NCI-H1930 (cell line): ENCODE results near the gene STK32A.

Experiments used
- DNase-seq, 2 experiments: peaks; one replicate each; lab custom pipeline; 2025; lab: John Stamatoyannopoulos, UW

Gene STK32A

DNA sequence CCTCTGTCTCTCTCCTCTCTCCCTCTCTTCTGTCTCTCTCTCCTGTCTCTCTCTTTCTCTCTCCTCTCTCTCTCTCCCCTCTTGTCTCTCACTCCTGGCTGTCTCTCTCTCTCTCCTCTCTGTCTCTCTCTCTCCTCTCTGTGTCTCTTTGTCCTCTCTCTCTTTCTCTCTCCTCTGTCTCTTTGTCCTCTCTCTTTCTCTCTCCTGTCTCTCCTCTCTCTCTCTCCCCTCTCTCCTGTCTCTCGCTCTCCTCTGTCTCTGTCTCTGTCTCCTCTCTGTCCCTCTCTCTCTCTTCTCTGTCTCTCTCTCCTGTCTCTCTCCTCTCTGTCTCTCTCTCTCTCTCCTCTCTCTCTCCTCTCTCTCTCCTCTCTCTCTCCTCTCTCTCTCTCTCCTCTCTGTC is 25.0 kb downstream of the STK32A start:
- DNase-seq = no peak

DNA sequence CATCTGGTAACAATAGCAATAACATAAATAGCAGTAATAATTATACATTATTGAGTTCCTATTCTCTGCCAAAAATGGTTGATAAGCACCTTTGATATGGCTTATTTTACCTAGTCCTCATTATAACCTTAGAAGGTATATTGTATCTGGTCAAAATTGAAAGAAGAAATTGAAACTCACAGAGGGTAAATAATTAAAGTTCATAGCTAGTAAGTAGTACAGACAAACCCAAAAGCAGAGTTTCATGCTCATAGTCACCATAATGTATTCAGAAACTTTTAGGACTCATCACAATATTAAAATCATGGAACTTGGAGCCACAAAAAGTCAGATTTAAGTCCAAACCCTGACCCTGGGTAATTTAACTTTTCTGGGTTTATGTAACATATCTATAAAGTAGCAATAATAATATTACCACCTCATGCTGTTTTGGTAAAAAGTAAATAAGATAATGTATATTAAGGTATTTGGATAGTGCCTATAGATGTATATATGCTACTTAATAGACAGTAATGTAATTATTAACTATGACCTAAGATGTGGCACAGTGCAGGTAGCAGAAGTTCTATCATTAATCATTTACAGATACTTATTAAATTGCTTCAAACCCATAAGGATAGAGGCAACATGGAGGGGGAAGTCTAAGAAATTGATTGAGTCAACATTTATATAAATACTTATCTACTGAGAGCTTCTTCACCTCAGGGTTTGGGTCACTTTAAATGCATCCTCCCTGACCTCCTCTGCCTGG is 32.4 kb downstream of the STK32A start:
- no peak for DNase-seq

GRCh38 chr5:147276497-147276896 is 41.7 kb downstream of the STK32A start:
- DNase-seq = no peak

GRCh38 chr5:147286296-147286695 is 51.5 kb downstream of the STK32A start:
- no peak for DNase-seq

DNA sequence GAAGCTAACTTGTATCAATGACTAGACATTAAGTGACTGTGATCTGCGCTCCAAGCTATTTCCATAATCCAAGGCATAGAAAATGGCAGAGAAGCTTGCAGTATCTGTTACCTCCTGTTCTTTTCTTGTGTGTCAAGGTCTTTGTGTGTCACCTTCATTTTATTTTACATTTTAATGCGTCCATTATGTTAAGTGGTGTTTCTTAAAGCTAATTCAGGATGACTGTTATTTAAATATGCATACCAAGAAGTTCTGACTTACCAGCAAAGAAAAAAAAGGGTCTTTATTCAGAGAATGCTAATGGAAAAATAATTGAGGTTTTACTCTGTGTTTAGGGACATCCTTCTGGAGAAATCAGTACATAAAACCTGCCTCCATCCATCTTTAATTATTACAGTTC is 52.3 kb downstream of the STK32A start:
- DNase-seq = no peak

DNA sequence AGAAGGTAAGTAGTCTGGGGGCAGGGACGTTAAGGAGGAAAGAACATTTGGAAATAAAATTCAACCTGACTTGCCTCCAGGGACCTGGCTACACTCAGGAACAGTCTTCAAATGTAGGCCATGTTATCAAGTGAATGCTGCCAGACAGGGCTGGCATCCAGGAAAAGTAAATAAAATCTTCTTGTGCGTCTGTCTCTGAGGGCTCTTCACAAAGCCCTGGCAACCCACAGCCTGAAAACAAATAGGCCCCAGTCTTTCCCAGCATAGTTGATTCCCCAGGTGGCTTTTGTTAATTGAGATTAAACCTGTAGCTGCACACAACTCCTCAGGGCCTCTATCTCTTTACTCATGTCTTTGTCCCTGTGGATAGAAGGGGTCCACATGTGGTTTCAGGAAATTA is 55.4 kb downstream of the STK32A start:
- DNase-seq = peak; percentile 31 to 35

DNA sequence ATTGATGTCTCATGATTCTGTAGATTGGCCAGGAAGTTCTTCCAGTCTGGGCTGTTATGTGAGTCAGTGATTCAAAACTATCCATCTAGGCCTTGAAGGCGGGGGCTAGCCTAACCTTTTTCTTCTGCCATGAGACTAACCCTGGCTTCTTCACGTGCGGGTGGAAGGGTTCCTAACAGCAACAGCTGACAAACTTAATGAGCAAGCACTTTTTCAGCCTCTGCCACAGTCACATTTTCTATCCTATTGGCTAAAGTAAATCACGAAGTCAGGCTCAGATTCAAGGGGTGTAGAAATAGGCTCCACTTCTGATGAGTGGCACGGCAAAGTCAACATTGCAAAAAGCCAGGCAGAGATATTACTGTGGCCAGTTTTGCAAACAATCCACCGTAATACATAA is 68.4 kb downstream of the STK32A start:
- no peak for DNase-seq

GRCh38 chr5:147303976-147304375 is 69.2 kb downstream of the STK32A start:
- DNase-seq = no peak

GRCh38 chr5:147305147-147305546 is 70.3 kb downstream of the STK32A start:
- DNase-seq = no peak

DNA sequence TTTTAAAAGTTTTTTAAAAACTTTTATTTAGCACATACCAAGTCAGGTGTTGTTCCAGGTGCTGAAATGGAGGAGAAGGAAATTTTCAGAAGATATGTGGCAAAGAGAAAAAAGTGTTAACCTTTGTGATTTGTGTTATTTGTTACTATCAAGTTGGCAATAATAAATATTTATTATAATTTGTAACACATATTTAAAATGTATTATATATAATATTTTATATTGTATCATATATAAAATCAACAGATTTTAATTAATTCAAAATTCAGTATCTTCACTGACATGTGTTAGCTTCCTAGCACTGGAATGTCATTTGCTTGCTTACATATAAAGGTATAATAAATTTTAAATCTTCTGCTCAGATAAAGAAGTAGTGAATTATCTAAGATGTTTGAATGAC is 71.5 kb downstream of the STK32A start:
- DNase-seq = no peak

GRCh38 chr5:147307170-147307569 is 72.3 kb downstream of the STK32A start:
- no peak for DNase-seq

GRCh38 chr5:147309621-147310020 is 74.8 kb downstream of the STK32A start:
- no peak for DNase-seq

DNA sequence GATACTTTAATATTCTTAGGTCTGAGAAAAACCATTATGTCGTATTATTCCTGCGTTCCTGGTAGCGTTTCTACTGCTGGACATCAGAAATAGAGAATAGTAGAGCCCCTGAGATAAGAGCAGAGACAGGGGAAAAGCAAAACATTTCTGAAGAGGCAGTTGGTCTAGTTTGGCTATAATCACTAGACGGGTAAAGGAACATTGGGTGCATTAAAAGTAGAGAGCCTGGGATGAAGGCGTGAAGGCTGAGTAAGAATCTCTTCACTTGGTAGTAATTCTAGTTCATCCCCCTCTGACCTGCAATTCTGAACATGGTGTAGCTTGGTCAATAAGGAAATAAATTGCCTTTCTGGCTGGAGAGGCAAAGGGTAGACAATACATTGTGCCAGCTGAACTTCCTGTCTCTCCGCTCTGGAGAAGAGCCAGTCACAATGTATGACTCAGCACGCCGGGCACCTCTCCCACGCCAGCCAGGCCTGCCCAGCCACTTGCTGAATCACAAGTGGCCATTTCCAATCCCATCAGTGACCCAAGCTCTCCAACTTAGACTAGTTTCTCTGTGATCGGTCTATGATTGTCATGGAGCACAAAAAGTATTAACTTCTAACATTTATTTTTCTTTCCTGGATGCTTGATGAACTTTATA is 75.4 kb downstream of the STK32A start:
- DNase-seq = no peak

- no peak for DNase-seq
Observed at GRCh38 chr5:147317978-147318684, 83.3 kb downstream of the STK32A start.

DNA sequence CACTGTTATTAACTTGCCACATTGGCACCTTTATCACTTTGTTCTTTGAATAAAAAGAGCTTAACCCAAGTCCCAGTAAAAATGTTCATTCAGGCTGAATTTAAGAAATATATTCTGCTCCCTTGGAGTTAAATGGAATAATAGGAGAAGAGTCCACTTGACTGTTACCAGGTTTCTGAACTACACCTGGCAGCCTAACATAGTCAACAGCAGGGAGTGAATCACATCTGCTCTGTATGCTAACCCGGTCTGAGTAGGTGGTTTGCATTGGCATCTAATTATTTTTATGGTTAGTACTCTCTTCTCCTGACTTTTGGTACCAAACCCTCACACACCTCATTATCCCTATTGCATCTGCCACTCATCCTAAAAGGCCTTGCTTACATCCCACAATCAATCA is 86.7 kb downstream of the STK32A start:
- DNase-seq = no peak

GRCh38 chr5:147327421-147327820 is 92.6 kb downstream of the STK32A start:
- DNase-seq = no peak

DNA sequence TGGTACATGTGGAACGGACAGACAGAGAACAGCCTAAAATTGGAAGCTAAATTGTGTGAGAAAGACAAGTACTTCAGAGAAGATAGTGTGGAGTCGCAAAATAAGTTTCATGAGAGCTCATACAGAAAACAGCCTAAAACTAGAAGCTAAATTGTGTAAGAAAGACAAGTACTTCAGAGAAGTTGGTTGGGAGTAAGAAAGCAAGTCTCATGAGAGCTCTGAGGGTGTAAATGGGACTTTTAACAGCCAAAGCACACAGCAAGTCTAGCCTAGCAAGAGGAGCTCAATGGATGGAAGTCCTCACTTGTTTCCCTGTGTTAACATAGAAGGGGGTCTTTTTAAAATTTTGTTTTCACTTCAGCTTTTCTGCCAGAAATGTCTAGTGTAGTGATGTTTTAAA is 93.1 kb downstream of the STK32A start:
- DNase-seq = no peak

GRCh38 chr5:147332658-147333057 is 97.8 kb downstream of the STK32A start:
- DNase-seq = peak; percentile 83 to 84

GRCh38 chr5:147336876-147337275 is 102.0 kb downstream of the STK32A start:
- no peak for DNase-seq

DNA sequence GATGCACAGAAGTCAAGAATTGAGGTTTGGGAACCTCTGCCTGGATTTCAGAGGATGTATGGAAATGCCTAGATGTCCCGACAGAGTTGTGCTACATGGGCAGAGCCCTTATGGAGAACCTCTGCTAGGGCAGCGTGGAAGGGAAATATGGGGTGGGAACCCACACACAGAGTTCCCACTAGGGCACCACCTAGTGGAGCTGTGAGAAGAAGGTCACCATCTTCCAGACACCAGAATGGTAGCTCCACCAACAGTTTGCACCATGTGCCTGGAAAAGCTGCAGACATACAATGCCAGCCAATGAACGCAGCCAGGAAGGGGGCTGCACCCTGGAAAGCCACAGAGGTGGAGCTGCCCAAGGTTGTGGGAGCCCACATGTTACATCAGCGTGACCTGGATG is 104.5 kb downstream of the STK32A start:
- DNase-seq = no peak

DNA sequence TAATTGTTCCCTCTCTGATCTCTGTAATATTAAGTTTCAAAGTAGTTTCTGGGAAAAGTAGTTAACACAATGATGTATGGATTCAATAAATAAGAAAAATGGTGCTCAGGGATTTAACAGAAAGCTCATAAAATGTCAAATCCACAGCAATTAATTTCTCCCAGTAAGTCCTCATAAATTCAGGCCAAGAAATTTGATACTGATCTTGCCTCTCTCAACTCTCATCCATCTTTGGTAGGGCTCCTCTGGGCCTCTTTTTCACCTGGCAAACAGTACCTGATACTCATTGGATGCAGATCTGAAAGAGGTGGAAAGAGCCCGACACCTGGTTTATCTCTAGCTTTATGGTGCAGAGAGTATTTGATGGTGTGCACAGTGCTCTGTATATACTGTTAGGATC is 106.1 kb downstream of the STK32A start:
- no peak for DNase-seq

GRCh38 chr5:147341345-147341744 is 106.5 kb downstream of the STK32A start:
- DNase-seq = no peak

DNA sequence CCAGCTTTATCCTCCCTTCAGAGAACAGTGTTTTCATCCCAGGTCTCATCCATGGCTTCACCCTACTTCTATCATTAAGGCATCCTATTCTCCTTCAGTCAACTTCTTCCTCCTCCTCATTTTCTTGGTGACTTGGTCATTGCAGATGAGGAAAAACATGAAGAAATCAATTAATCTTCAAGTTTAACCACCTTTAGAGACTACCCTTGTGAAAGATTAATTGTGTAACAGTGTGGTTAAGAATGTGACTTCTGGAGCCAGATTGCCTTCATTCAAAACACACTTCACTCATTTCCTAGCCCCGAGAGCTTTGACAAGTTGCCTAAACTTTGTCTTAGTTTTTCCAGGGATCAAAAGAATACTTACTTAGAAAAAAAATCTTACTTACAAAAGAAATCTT is 110.0 kb downstream of the STK32A start:
- no peak for DNase-seq
